Measurements from ENCODE around the gene POFUT1. TPM values are rescaled to one million over a fixed set of nuclear protein-coding genes. Genes with fewer than 3 reads are reported as not detected.

POFUT1 gene
- total RNA-seq, 1 experiment from 2014 or later, result 29.4 TPM

DNA sequence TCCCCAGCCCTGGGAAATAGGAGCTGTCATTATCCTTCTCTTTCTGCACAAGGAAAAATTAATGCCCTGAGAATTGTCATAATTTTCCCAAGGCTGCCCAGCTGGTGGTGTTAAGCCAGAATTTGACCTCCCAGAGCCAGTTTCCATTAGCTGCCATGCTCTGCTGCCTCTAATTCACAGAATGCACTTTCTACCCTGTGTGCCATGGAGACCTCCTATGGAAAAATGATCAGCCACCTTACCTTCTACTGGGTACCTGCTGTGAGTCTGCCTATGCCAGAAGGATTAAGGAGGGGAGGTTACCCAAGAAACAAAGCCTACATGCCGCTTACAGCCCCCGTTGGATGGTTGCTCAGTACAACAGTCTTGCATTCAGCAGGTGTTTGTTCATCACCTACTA, 29.1 kb downstream of the POFUT1 start:
- no peaks in the 10 kb centered on the region for H3K27me3 Mint-ChIP-seq (ENCODE audit: low read depth)
- H3K36me3 Mint-ChIP-seq, result peaks cover 27% of the 10 kb centered on the region
- TF ChIP-seq HMGA2 (CRISPR knock-in tag; IDR thresholded peaks at IDR 0.05), result no peak
- TF ChIP-seq, protein P1, sequence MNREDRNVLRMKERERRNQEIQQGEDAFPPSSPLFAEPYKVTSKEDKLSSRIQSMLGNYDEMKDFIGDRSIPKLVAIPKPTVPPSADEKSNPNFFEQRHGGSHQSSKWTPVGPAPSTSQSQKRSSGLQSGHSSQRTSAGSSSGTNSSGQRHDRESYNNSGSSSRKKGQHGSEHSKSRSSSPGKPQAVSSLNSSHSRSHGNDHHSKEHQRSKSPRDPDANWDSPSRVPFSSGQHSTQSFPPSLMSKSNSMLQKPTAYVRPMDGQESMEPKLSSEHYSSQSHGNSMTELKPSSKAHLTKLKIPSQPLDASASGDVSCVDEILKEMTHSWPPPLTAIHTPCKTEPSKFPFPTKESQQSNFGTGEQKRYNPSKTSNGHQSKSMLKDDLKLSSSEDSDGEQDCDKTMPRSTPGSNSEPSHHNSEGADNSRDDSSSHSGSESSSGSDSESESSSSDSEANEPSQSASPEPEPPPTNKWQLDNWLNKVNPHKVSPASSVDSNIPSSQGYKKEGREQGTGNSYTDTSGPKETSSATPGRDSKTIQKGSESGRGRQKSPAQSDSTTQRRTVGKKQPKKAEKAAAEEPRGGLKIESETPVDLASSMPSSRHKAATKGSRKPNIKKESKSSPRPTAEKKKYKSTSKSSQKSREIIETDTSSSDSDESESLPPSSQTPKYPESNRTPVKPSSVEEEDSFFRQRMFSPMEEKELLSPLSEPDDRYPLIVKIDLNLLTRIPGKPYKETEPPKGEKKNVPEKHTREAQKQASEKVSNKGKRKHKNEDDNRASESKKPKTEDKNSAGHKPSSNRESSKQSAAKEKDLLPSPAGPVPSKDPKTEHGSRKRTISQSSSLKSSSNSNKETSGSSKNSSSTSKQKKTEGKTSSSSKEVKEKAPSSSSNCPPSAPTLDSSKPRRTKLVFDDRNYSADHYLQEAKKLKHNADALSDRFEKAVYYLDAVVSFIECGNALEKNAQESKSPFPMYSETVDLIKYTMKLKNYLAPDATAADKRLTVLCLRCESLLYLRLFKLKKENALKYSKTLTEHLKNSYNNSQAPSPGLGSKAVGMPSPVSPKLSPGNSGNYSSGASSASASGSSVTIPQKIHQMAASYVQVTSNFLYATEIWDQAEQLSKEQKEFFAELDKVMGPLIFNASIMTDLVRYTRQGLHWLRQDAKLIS (CRISPR knock-in tag; IDR thresholded peaks at IDR 0.05; ENCODE audit: borderline replicate concordance), result no peak
- no peak for TF ChIP-seq ZNF423 (CRISPR knock-in tag; IDR thresholded peaks at IDR 0.05)
- no peak for TF ChIP-seq NR1H2 (CRISPR knock-in tag; IDR thresholded peaks at IDR 0.05)
- TF ChIP-seq USF2 (CRISPR knock-in tag; IDR thresholded peaks at IDR 0.05), result no peak
- TF ChIP-seq, protein P2, sequence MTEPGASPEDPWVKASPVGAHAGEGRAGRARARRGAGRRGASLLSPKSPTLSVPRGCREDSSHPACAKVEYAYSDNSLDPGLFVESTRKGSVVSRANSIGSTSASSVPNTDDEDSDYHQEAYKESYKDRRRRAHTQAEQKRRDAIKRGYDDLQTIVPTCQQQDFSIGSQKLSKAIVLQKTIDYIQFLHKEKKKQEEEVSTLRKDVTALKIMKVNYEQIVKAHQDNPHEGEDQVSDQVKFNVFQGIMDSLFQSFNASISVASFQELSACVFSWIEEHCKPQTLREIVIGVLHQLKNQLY (CRISPR knock-in tag; IDR thresholded peaks at IDR 0.05), result no peak
- H3K27ac Mint-ChIP-seq, result no peak overlapping the region
- DNase-seq (ENCODE audit: low spot score), result no peak
- ChIA-PET POLR2A (no interaction called here), CTCF (no interaction called here)
- no peaks in the 10 kb centered on the region for H3K9me3 Mint-ChIP-seq
- H3K4me1 Mint-ChIP-seq, result peaks cover 15% of the 10 kb centered on the region
- H3K4me3 Mint-ChIP-seq, result no peak overlapping the region
- ATAC-seq, result no peak

DNA sequence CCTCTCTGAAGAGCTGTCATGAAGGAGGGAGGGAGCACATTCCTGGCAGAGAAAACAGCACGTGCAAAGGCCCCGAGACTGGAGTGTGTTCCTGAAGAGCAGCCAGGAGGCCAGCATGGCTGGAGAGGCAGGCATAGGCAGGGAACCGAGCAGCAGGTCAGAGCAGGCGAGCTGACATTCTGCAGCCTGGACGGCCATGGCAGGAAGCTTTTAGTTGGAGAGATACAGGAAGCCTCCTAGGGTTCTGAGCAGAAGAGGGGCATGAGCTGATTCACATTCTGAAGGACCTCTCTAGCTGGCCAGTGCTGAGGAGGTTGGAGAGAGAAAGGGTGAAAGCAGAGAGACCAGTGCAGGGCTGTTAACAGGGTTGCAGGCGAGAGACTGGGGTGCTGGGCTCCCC, 29.7 kb downstream of the POFUT1 start:
- Mint-ChIP-seq H3K4me3 (no peak overlapping the region), H3K27ac (no peak overlapping the region), H3K9me3 (no peaks in the 10 kb centered on the region), H3K4me1 (peaks cover 15% of the 10 kb centered on the region), H3K36me3 (peaks cover 23% of the 10 kb centered on the region), H3K27me3 (ENCODE audit: low read depth) (no peaks in the 10 kb centered on the region)
- ATAC-seq (no peak), DNase-seq (ENCODE audit: low spot score) (no peak)
- CTCF ChIA-PET, result no interaction called here
- POLR2A ChIA-PET, result interaction anchor here (0.6 kb wide), 1 partner anchor 18 kb away, joined by 6 read pairs; no protein-coding TSS in a partner anchor
- TF ChIP-seq E2F5 (CRISPR knock-in tag; IDR thresholded peaks at IDR 0.05) (no peak), GRHL2 (CRISPR knock-in tag; IDR thresholded peaks at IDR 0.05; ENCODE audit: insufficient replicate concordance, severe bottlenecking) (no peak), IRF2 (CRISPR knock-in tag; IDR thresholded peaks at IDR 0.05; ENCODE audit: borderline replicate concordance, low read depth) (no peak), SMAD3 (CRISPR knock-in tag; IDR thresholded peaks at IDR 0.05; ENCODE audit: borderline replicate concordance) (no peak), ZNF416 (CRISPR knock-in tag; IDR thresholded peaks at IDR 0.05) (no peak)
- TF ChIP-seq, protein P3, sequence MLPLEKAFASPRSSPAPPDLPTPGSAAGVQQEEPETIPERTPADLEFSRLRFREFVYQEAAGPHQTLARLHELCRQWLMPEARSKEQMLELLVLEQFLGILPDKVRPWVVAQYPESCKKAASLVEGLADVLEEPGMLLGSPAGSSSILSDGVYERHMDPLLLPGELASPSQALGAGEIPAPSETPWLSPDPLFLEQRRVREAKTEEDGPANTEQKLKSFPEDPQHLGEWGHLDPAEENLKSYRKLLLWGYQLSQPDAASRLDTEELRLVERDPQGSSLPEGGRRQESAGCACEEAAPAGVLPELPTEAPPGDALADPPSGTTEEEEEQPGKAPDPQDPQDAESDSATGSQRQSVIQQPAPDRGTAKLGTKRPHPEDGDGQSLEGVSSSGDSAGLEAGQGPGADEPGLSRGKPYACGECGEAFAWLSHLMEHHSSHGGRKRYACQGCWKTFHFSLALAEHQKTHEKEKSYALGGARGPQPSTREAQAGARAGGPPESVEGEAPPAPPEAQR (CRISPR knock-in tag; IDR thresholded peaks at IDR 0.05), result no peak
- TF ChIP-seq, protein P4, sequence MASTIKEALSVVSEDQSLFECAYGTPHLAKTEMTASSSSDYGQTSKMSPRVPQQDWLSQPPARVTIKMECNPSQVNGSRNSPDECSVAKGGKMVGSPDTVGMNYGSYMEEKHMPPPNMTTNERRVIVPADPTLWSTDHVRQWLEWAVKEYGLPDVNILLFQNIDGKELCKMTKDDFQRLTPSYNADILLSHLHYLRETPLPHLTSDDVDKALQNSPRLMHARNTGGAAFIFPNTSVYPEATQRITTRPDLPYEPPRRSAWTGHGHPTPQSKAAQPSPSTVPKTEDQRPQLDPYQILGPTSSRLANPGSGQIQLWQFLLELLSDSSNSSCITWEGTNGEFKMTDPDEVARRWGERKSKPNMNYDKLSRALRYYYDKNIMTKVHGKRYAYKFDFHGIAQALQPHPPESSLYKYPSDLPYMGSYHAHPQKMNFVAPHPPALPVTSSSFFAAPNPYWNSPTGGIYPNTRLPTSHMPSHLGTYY (CRISPR knock-in tag; IDR thresholded peaks at IDR 0.05), result no peak
- TF ChIP-seq, protein P5, sequence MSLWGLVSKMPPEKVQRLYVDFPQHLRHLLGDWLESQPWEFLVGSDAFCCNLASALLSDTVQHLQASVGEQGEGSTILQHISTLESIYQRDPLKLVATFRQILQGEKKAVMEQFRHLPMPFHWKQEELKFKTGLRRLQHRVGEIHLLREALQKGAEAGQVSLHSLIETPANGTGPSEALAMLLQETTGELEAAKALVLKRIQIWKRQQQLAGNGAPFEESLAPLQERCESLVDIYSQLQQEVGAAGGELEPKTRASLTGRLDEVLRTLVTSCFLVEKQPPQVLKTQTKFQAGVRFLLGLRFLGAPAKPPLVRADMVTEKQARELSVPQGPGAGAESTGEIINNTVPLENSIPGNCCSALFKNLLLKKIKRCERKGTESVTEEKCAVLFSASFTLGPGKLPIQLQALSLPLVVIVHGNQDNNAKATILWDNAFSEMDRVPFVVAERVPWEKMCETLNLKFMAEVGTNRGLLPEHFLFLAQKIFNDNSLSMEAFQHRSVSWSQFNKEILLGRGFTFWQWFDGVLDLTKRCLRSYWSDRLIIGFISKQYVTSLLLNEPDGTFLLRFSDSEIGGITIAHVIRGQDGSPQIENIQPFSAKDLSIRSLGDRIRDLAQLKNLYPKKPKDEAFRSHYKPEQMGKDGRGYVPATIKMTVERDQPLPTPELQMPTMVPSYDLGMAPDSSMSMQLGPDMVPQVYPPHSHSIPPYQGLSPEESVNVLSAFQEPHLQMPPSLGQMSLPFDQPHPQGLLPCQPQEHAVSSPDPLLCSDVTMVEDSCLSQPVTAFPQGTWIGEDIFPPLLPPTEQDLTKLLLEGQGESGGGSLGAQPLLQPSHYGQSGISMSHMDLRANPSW (CRISPR knock-in tag; conservative IDR thresholded peaks at IDR 0.05; ENCODE audit: low read depth), result no peak
- TF ChIP-seq, protein P6, sequence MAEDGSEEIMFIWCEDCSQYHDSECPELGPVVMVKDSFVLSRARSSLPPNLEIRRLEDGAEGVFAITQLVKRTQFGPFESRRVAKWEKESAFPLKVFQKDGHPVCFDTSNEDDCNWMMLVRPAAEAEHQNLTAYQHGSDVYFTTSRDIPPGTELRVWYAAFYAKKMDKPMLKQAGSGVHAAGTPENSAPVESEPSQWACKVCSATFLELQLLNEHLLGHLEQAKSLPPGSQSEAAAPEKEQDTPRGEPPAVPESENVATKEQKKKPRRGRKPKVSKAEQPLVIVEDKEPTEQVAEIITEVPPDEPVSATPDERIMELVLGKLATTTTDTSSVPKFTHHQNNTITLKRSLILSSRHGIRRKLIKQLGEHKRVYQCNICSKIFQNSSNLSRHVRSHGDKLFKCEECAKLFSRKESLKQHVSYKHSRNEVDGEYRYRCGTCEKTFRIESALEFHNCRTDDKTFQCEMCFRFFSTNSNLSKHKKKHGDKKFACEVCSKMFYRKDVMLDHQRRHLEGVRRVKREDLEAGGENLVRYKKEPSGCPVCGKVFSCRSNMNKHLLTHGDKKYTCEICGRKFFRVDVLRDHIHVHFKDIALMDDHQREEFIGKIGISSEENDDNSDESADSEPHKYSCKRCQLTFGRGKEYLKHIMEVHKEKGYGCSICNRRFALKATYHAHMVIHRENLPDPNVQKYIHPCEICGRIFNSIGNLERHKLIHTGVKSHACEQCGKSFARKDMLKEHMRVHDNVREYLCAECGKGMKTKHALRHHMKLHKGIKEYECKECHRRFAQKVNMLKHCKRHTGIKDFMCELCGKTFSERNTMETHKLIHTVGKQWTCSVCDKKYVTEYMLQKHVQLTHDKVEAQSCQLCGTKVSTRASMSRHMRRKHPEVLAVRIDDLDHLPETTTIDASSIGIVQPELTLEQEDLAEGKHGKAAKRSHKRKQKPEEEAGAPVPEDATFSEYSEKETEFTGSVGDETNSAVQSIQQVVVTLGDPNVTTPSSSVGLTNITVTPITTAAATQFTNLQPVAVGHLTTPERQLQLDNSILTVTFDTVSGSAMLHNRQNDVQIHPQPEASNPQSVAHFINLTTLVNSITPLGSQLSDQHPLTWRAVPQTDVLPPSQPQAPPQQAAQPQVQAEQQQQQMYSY (CRISPR knock-in tag; IDR thresholded peaks at IDR 0.05), result no peak
- TF ChIP-seq, protein P7, sequence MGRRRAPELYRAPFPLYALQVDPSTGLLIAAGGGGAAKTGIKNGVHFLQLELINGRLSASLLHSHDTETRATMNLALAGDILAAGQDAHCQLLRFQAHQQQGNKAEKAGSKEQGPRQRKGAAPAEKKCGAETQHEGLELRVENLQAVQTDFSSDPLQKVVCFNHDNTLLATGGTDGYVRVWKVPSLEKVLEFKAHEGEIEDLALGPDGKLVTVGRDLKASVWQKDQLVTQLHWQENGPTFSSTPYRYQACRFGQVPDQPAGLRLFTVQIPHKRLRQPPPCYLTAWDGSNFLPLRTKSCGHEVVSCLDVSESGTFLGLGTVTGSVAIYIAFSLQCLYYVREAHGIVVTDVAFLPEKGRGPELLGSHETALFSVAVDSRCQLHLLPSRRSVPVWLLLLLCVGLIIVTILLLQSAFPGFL (CRISPR knock-in tag; IDR thresholded peaks at IDR 0.05; ENCODE audit: borderline replicate concordance), result no peak
